CD4-positive, alpha-beta T cell (primary cell): ENCODE measurements around the gene RNF167. TPM values are rescaled to one million over a fixed set of nuclear protein-coding genes. Genes with fewer than 3 reads are reported as not detected.
"Not testable (repeated sequence)": the region's sequence is repeated elsewhere in the genome, so short reads cannot be mapped to it uniquely, and the experiment has no call there.

ENCODE experiments used
- ATAC-seq: fragments of 200-7000 bp; cut with Tn5 transposase; one replicate; pipeline ENCODE4 v1.10.0; 2022; ENCODE audit warnings: mild to moderate bottlenecking; ENCODE audit not compliant: poor library complexity
- CTCF ChIA-PET: fragments of 350-600 bp; sonication (Branson Sonifier 250); formaldehyde crosslinking; loops from one replicate; lab custom pipeline; 2021; ENCODE audit warnings: antibody characterized with exemption, inconsistent platforms; lab: Charles Lee
- POLR2A ChIA-PET: fragments of 350-600 bp; sonication (Branson Sonifier 250); formaldehyde crosslinking; loops from one replicate; lab custom pipeline; 2021; ENCODE audit warnings: antibody characterized with exemption, inconsistent platforms; lab: Charles Lee
- DNase-seq, 14 experiments: peaks; one replicate each; pipeline ENCODE4 v3.0.0-alpha.2; 2013 to 2020; ENCODE audit warnings: mixed read lengths in 2 of 14
- H3K27ac ChIP-seq, 2 donors: one replicate each; pipeline versions ENCODE4 v1.5.1 to v1.7.0; 2013; ENCODE audit warnings: low read length in 2 of 2, low read depth in 1 of 2, mild to moderate bottlenecking in 1 of 2
- H3K27me3 ChIP-seq, 2 experiments: 1 replicate in 1 of 2; 2 replicates in 1 of 2; pipeline versions ENCODE4 v1.6.1 to v1.7.0; 2013; ENCODE audit warnings: low read length in 2 of 2, control low read depth in 1 of 2, mild to moderate bottlenecking in 1 of 2, moderate library complexity in 1 of 2; ENCODE audit not compliant: insufficient read depth in 2 of 2, control insufficient read depth in 1 of 2
- H3K36me3 ChIP-seq: one replicate; pipeline ENCODE4 v1.6.1; 2013; ENCODE audit warnings: low read length, control low read depth; ENCODE audit not compliant: insufficient read depth
- H3K4me1 ChIP-seq: one replicate; pipeline ENCODE4 v1.6.1; 2013; ENCODE audit warnings: low read length, control low read depth; ENCODE audit not compliant: insufficient read depth
- H3K4me3 ChIP-seq: one replicate; pipeline ENCODE4 v1.5.1; 2013; ENCODE audit warnings: mild to moderate bottlenecking, low read length, moderate library complexity
- H3K9me3 ChIP-seq, 2 experiments: 1 replicate in 1 of 2; 2 replicates in 1 of 2; pipeline versions ENCODE4 v1.6.1 to v1.7.0; 2013; ENCODE audit warnings: low read length in 2 of 2, mild to moderate bottlenecking in 2 of 2, control low read depth in 1 of 2, moderate library complexity in 1 of 2; ENCODE audit not compliant: control insufficient read depth in 1 of 2, insufficient read depth in 1 of 2
- H3K27ac Mint-ChIP-seq: one replicate; pipeline ENCODE4 v1.8.0; 2020; ENCODE audit warnings: mixed read lengths
- H3K27me3 Mint-ChIP-seq: one replicate; pipeline ENCODE4 v1.8.0; 2021; ENCODE audit warnings: mixed read lengths
- H3K36me3 Mint-ChIP-seq: one replicate; pipeline ENCODE4 v1.8.0; 2021; ENCODE audit warnings: low read depth, mixed read lengths
- H3K4me1 Mint-ChIP-seq: one replicate; pipeline ENCODE4 v1.8.0; 2021; ENCODE audit warnings: low read depth, mixed read lengths
- H3K4me3 Mint-ChIP-seq: one replicate; pipeline ENCODE4 v1.8.0; 2020; ENCODE audit warnings: mild to moderate bottlenecking, mixed read lengths
- H3K9me3 Mint-ChIP-seq: one replicate; pipeline ENCODE4 v1.8.0; 2020; ENCODE audit warnings: mixed read lengths
- CTCF ChIP-seq: fragments of 200-600 bp; IDR thresholded peaks from one replicate; pipeline ENCODE4 v1.8.0; 2022; ENCODE audit warnings: antibody characterized with exemption, mild to moderate bottlenecking
- intact Hi-C, 2 experiments: fragments of 100-400 bp; cut with DNase I in 1 of 2; cut with micrococcal nuclease in 1 of 2; formaldehyde crosslinking; loops; one replicate each; pipeline versions ENCODE4 v1.15.1 to v1.9.0; 2023 to 2025; cut with DNase I, micrococcal nuclease
- total RNA-seq, 174 experiments: library from RNA in 2 of 174; stranded (reverse) in 2 of 174; gene quantifications; one replicate each; pipeline ENCODE4 v1.2.3 and lab custom pipeline; 2021 to 2026

Gene RNF167
- total RNA-seq, 2 experiments from 2014 or later = 59.3 to 62.8 TPM

GRCh38 chr17:4908711-4909496 is 31.2 kb upstream of the RNF167 start:
- H3K4me1 Mint-ChIP-seq = no peaks in the 10 kb centered on the region
- H3K4me3 ChIP-seq = no peak overlapping the region
- H3K9me3 ChIP-seq = no peaks in the 10 kb centered on the region
- no peaks in the 10 kb centered on the region for H3K27me3 Mint-ChIP-seq
- POLR2A ChIA-PET = interaction anchor here (0.7 to 2.6 kb wide), 13 partner anchors 8 to 88 kb away, joined by 3 to 23 read pairs (median 5); partner anchors contain the start of genes C17orf107, CAMTA2, INCA1 and PFN1
- intact Hi-C loops = loop anchor here (1.0 to 2.0 kb wide), 7 partner anchors 30 to 153 kb away; partner anchors contain the start of genes CAMTA2 (in 2 of the 2) and SPAG7 (in 1 of the 2)
- no peak overlapping the region for H3K4me3 Mint-ChIP-seq
- TF ChIP-seq CTCF = peak; percentile 61
- H3K36me3 Mint-ChIP-seq = no peaks in the 10 kb centered on the region
- ATAC-seq (peak; percentile 93), DNase-seq (peak; percentile 61 to 88 (median 70))
- CTCF ChIA-PET = interaction anchor here (0.6 to 2.3 kb wide), 17 partner anchors 10 to 205 kb away, joined by 3 to 21 read pairs (median 5); partner anchors contain the start of genes C17orf107, CAMTA2, INCA1 and KIF1C
- H3K36me3 ChIP-seq = no peaks in the 10 kb centered on the region
- H3K9me3 Mint-ChIP-seq = no peaks in the 10 kb centered on the region
- H3K27ac Mint-ChIP-seq = no peak overlapping the region
- peaks cover 18% of the 10 kb centered on the region for H3K4me1 ChIP-seq
- H3K27me3 ChIP-seq = no peaks in the 10 kb centered on the region
- H3K27ac ChIP-seq = no peak overlapping the region

- intact Hi-C loops = no loop called here
- DNase-seq (no peak), ATAC-seq (no peak)
- H3K4me3 Mint-ChIP-seq = no peak overlapping the region
- Histone ChIP-seq H3K4me1 (peaks cover 8% of the 10 kb centered on the region), H3K9me3 (no peaks in the 10 kb centered on the region), H3K27me3 (no peaks in the 10 kb centered on the region), H3K4me3 (no peak overlapping the region), H3K36me3 (no peaks in the 10 kb centered on the region), H3K27ac (no peak overlapping the region)
- ChIA-PET CTCF (interaction anchor here (0.6 kb wide), 1 partner anchor 89 kb away, joined by 3 read pairs; no protein-coding TSS in a partner anchor), POLR2A (interaction anchor here (1.1 to 1.5 kb wide), 2 partner anchors 54 to 83 kb away, joined by 3 to 4 read pairs; partner anchors contain the start of gene SPAG7)
- no peak overlapping the region for H3K27ac Mint-ChIP-seq
- H3K4me1 Mint-ChIP-seq = no peaks in the 10 kb centered on the region
- H3K27me3 Mint-ChIP-seq = no peaks in the 10 kb centered on the region
- no peak for TF ChIP-seq CTCF
- no peaks in the 10 kb centered on the region for H3K36me3 Mint-ChIP-seq
- no peaks in the 10 kb centered on the region for H3K9me3 Mint-ChIP-seq
Observed at GRCh38 chr17:4913994-4914393, 26.1 kb upstream of the RNF167 start.

GRCh38 chr17:4914551-4914950 is 25.5 kb upstream of the RNF167 start:
- H3K27me3 Mint-ChIP-seq, POLR2A ChIA-PET, intact Hi-C loops, H3K27ac ChIP-seq, H3K4me3 ChIP-seq, ATAC-seq, H3K4me1 ChIP-seq, DNase-seq, H3K27me3 ChIP-seq, H3K9me3 ChIP-seq, H3K36me3 Mint-ChIP-seq, CTCF ChIA-PET, H3K4me3 Mint-ChIP-seq, H3K27ac Mint-ChIP-seq, H3K4me1 Mint-ChIP-seq, H3K9me3 Mint-ChIP-seq, H3K36me3 ChIP-seq: not testable (repeated sequence)
